ENCODE data around the gene FBXL14. TPM values are rescaled to one million over a fixed set of nuclear protein-coding genes. Genes with fewer than 3 reads are reported as not detected.

The FBXL14 gene, protein sequence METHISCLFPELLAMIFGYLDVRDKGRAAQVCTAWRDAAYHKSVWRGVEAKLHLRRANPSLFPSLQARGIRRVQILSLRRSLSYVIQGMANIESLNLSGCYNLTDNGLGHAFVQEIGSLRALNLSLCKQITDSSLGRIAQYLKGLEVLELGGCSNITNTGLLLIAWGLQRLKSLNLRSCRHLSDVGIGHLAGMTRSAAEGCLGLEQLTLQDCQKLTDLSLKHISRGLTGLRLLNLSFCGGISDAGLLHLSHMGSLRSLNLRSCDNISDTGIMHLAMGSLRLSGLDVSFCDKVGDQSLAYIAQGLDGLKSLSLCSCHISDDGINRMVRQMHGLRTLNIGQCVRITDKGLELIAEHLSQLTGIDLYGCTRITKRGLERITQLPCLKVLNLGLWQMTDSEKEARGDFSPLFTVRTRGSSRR
- polyA plus RNA-seq (2013, experiment 1 of 2), result 13.2 TPM
- polyA plus RNA-seq (2013, experiment 2 of 2), result 12.4 TPM

- Histone ChIP-seq H3K4me3 (ENCODE audit: low read length) (peak within 1 kb of the TSS; percentile 64), H3K9ac (ENCODE audit: low read depth, low read length) (peak within 1 kb of the TSS; percentile 81), H3K27ac (ENCODE audit: low read depth, low read length) (peak within 1 kb of the TSS; percentile 73; the same call in 1 of the 2 replicates), H3K4me1 (ENCODE audit: insufficient read depth, low read length) (peaks cover 36% of the 10 kb centered on the region), H3K36me3 (ENCODE audit: insufficient read depth, low read length) (no peaks in the 10 kb centered on the region), H3K9me3 (ENCODE audit: insufficient read depth, low read depth, low read length) (no peaks in the 10 kb centered on the region), H3K27me3 (ENCODE audit: insufficient read depth, low read length) (peaks cover 61% of the 10 kb centered on the region)
- under 1% methylated on average over 115 of the region's 115 CpGs for WGBS
Observed at GRCh38 chr12:1594261-1595025, at the start of gene FBXL14. Gene FBXL14, minus strand, starts transcription at chr12:1594581. Its CDS starts 515 bp downstream, at chr12:1594066.

GRCh38 chr12:1643905-1644533, 49.6 kb upstream of the FBXL14 start:
- whole genome bisulfite sequencing, result 94% methylated on average over 7 of the region's 7 CpGs
- Histone ChIP-seq H3K4me3 (ENCODE audit: low read length) (no peak overlapping the region), H3K36me3 (ENCODE audit: insufficient read depth, low read length) (no peaks in the 10 kb centered on the region), H3K9me3 (ENCODE audit: insufficient read depth, low read depth, low read length) (no peaks in the 10 kb centered on the region), H3K27ac (ENCODE audit: low read depth, low read length) (no peak overlapping the region), H3K9ac (ENCODE audit: low read depth, low read length) (no peak overlapping the region), H3K27me3 (ENCODE audit: insufficient read depth, low read length) (no peaks in the 10 kb centered on the region), H3K4me1 (ENCODE audit: insufficient read depth, low read length) (no peaks in the 10 kb centered on the region)

GRCh38 chr12:1643043-1643442, 48.7 kb upstream of the FBXL14 start:
- Histone ChIP-seq H3K27ac (ENCODE audit: low read depth, low read length) (no peak overlapping the region), H3K9me3 (ENCODE audit: insufficient read depth, low read depth, low read length) (no peaks in the 10 kb centered on the region), H3K36me3 (ENCODE audit: insufficient read depth, low read length) (no peaks in the 10 kb centered on the region), H3K27me3 (ENCODE audit: insufficient read depth, low read length) (no peaks in the 10 kb centered on the region), H3K9ac (ENCODE audit: low read depth, low read length) (no peak overlapping the region), H3K4me1 (ENCODE audit: insufficient read depth, low read length) (no peaks in the 10 kb centered on the region), H3K4me3 (ENCODE audit: low read length) (no peak overlapping the region)
- WGBS, result 82% methylated on average over 9 of the region's 9 CpGs

DNA sequence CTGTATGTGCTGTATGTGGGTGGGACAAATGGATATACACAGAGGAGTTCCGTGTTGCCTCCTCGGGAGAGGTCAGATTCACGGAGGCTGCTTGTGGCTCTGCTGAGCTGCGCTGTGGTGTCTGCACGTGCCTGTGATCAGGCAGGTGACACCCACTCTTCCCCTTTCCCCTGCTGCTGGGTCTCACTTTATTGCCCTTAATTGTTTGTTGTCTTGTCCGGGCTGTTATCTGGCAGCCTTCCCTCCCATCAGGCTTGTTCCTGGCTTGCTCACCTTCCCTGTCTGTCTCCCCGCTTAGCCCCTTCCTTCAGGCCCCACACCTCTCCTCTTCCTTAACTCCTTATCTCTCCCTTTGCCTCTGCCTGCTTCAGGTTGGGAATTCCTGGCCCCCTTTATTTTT, 48.1 kb upstream of the FBXL14 start:
- WGBS, result 87% methylated on average over 7 of the region's 7 CpGs
- Histone ChIP-seq H3K9ac (ENCODE audit: low read depth, low read length) (no peak overlapping the region), H3K9me3 (ENCODE audit: insufficient read depth, low read depth, low read length) (no peaks in the 10 kb centered on the region), H3K4me1 (ENCODE audit: insufficient read depth, low read length) (no peaks in the 10 kb centered on the region), H3K4me3 (ENCODE audit: low read length) (no peak overlapping the region), H3K36me3 (ENCODE audit: insufficient read depth, low read length) (no peaks in the 10 kb centered on the region), H3K27me3 (ENCODE audit: insufficient read depth, low read length) (no peaks in the 10 kb centered on the region), H3K27ac (ENCODE audit: low read depth, low read length) (no peak overlapping the region)

DNA sequence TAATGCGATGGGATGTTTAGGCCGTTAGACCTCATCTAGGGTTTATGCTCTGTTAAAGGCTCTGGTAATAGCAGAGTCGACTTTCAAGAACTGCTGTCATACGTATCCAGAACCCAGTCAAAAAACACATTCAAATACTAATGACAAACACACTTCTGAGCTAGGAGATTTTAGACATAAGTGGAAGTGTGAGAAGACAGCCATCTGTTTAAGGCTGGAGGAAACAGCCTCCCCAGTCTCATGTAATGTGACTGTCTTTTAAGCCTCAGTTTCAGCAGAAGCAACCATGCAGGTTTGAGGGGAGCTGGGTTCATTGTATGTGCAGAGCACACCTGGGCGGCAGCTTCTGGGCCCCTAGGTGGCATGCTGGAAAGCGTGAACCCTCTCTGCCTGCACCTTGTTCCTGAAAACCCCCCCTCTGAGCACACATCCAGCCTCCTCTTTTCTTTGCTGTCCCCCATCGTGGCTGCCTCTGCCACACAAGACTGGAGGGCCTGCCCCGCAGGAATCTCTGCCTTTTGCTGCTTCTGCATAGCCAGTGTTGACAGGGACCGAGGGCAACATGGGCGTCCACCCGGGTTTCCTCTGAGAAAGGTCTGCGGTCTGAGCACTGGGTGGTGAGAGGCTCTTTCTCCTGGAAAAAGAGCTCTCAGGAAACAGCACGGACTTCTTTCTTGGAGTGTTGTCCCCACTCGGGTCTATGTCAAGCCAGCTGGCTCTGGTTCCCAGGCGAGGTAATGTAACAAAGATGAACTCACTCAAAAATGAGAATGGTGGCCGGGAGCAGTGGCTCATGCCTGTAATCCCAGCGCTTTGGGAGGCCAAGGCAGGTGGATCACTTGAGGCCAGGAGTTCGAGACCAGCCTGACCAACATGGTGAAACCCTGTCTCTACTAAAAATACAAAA, 46.2 kb upstream of the FBXL14 start:
- H3K27me3 ChIP-seq (ENCODE audit: insufficient read depth, low read length), result peaks cover 2% of the 10 kb centered on the region; the same call in 1 of the 2 replicates

DNA sequence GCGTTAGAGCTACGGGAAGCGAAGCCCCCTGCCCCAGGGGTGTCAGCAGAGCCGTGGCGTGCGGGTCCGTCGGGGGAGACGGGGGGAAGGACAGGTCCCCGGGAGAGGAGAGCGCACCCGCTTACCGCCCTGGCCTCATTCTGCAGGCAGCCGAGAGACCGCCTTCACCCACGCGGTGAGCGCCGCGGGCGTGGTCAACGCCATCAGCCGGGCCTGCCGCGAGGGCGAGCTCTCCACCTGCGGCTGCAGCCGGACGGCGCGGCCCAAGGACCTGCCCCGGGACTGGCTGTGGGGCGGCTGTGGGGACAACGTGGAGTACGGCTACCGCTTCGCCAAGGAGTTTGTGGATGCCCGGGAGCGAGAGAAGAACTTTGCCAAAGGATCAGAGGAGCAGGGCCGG, 45.2 kb upstream of the FBXL14 start:
- WGBS, result 93% methylated on average over 40 of the region's 40 CpGs
- H3K27ac ChIP-seq (ENCODE audit: low read depth, low read length), result no peak overlapping the region
- H3K4me3 ChIP-seq (ENCODE audit: low read length), result no peak overlapping the region
- H3K9me3 ChIP-seq (ENCODE audit: insufficient read depth, low read depth, low read length), result no peaks in the 10 kb centered on the region
- H3K9ac ChIP-seq (ENCODE audit: low read depth, low read length), result no peak overlapping the region
- no peaks in the 10 kb centered on the region for H3K4me1 ChIP-seq (ENCODE audit: insufficient read depth, low read length)
- peaks cover 8% of the 10 kb centered on the region; the same call in 1 of the 2 replicates for H3K27me3 ChIP-seq (ENCODE audit: insufficient read depth, low read length)
- H3K36me3 ChIP-seq (ENCODE audit: insufficient read depth, low read length), result no peaks in the 10 kb centered on the region

More for the DNA sequence above, 46.2 kb upstream of the FBXL14 start:
- 86% methylated on average over 17 of the region's 18 CpGs for WGBS
- Histone ChIP-seq H3K4me3 (ENCODE audit: low read length) (no peak overlapping the region), H3K27ac (ENCODE audit: low read depth, low read length) (no peak overlapping the region), H3K36me3 (ENCODE audit: insufficient read depth, low read length) (no peaks in the 10 kb centered on the region), H3K9ac (ENCODE audit: low read depth, low read length) (no peak overlapping the region), H3K9me3 (ENCODE audit: insufficient read depth, low read depth, low read length) (no peaks in the 10 kb centered on the region), H3K4me1 (ENCODE audit: insufficient read depth, low read length) (no peaks in the 10 kb centered on the region)

DNA sequence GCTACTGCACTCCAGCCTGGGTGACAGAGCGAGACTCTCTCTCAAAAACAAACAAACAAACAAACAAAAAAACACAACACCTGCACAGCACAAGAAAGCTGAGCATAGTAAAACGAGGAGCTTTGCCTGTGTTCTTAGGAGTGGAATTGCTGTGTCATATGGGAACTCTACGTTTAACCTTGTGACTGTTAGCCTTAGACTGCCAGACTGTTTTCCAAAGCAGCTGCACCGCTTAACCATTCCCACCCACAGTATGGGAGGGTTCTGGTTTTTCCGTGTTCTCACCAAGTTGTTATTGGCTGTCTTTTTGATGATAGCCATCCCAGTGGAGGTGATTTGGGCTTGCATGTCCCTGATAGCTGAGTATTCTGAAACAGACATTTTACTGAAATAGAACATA, 43.8 kb upstream of the FBXL14 start:
- peaks cover 20% of the 10 kb centered on the region for H3K27me3 ChIP-seq (ENCODE audit: insufficient read depth, low read length)
- no peaks in the 10 kb centered on the region for H3K36me3 ChIP-seq (ENCODE audit: insufficient read depth, low read length)
- H3K4me1 ChIP-seq (ENCODE audit: insufficient read depth, low read length), result peaks cover 3% of the 10 kb centered on the region; the same call in 1 of the 2 replicates
- WGBS, result 87% methylated on average over 5 of the region's 5 CpGs
- H3K9ac ChIP-seq (ENCODE audit: low read depth, low read length), result no peak overlapping the region
- H3K27ac ChIP-seq (ENCODE audit: low read depth, low read length), result no peak overlapping the region
- H3K9me3 ChIP-seq (ENCODE audit: insufficient read depth, low read depth, low read length), result no peaks in the 10 kb centered on the region
- no peak overlapping the region for H3K4me3 ChIP-seq (ENCODE audit: low read length)

DNA sequence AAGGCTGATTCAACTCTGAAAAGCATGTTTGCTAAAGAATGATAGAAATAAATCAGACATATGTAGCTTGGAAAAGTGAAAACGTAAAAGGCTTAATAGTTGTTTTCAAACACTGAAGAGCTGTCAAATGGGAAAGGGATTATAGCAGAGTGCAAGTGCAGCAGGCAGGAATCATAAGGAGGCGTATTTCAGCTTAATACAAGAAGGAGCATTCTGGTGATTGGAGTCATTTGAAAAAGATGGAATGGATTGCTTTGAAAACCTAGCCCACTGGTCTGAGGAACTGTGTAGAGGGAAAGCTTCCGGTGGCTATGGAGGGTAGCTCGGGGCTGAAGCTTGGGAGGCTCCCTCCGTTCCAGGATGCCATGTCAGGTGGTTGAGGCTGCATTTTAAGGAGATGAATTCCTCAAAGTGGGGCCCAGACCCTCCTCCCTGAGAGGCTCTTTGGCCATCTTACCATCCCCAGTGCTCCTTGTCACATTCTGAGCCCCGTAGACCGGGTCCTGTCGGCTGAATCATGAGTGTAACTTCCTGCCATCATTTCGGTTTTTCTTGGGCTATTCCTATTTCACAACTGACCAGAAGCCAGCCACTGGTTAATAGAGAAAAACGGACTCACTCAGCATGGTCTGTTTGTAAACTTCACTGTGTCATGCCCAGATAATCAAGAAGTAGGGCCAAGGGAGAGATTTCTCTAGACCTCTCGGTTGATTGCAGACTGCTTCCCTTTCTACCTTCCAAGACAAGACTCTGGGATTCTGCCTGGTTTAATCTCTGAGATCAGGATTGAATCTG, 41.1 kb upstream of the FBXL14 start:
- Histone ChIP-seq H3K27me3 (ENCODE audit: insufficient read depth, low read length) (peaks cover 47% of the 10 kb centered on the region), H3K4me3 (ENCODE audit: low read length) (no peak overlapping the region), H3K4me1 (ENCODE audit: insufficient read depth, low read length) (peaks cover 18% of the 10 kb centered on the region), H3K9me3 (ENCODE audit: insufficient read depth, low read depth, low read length) (no peaks in the 10 kb centered on the region), H3K27ac (ENCODE audit: low read depth, low read length) (no peak overlapping the region), H3K9ac (ENCODE audit: low read depth, low read length) (no peak overlapping the region), H3K36me3 (ENCODE audit: insufficient read depth, low read length) (no peaks in the 10 kb centered on the region)
- WGBS, result 91% methylated on average over 11 of the region's 11 CpGs

DNA sequence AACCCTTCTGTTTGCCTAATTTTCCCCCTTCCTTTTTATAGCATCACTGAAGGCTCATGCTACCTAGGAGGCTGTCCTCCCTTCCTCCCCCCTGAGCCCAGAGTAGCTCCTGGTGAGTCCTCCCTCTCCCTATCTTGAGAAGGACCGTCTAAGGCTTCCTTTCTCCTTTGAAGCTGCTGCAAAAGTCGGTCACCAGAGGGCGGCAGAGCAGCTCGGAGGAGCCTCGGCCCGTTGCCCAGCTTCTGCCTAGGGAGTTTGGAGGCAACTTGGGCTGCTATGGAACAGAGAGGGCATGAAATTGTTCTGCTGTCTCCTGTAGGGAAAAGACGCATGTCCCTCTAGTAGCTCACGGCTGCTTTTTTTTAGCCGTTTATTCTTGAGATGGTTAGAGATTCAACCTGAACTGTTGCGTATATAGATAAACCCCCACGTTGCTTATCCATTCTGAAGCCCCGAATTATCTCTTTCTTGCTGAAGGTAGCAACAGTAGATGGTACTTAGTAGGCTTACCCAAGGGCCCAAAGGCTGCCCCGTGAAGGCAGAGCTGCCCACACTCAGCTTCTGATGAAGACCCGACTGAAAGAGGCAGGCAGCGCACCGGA, 40.3 kb upstream of the FBXL14 start:
- H3K9ac ChIP-seq (ENCODE audit: low read depth, low read length), result no peak overlapping the region
- no peaks in the 10 kb centered on the region for H3K9me3 ChIP-seq (ENCODE audit: insufficient read depth, low read depth, low read length)
- H3K4me3 ChIP-seq (ENCODE audit: low read length), result no peak overlapping the region
- H3K27ac ChIP-seq (ENCODE audit: low read depth, low read length), result no peak overlapping the region
- WGBS, result 55% methylated on average over 16 of the region's 16 CpGs
- no peaks in the 10 kb centered on the region for H3K36me3 ChIP-seq (ENCODE audit: insufficient read depth, low read length)
- H3K4me1 ChIP-seq (ENCODE audit: insufficient read depth, low read length), result peaks cover 18% of the 10 kb centered on the region
- peaks cover 55% of the 10 kb centered on the region for H3K27me3 ChIP-seq (ENCODE audit: insufficient read depth, low read length)
